H1 (cell line): ENCODE data around the gene SHISAL1.

ENCODE experiments used
- HDAC6 ChIP-seq: IDR thresholded peaks from one replicate; pipeline ENCODE4 v1.7.1; 2012; ENCODE audit warnings: low read depth, mild to moderate bottlenecking, inconsistent platforms, low read length, moderate library complexity
- KDM5A ChIP-seq: fragments of 200-600 bp; IDR thresholded peaks from 2 replicates; pipeline ENCODE4 v1.7.1; 2012; ENCODE audit warnings: mild to moderate bottlenecking, low read length, inconsistent platforms, mixed read lengths
- POLR2A ChIP-seq, 2 experiments: IDR thresholded peaks; 1 replicate in 1 of 2; 2 replicates in 1 of 2; pipeline ENCODE4 v1.6.1; 2011; ENCODE audit warnings: low read depth in 2 of 2, low read length in 2 of 2, mild to moderate bottlenecking in 2 of 2; ENCODE audit errors: control extremely low read depth in 1 of 2
- SRF ChIP-seq: IDR thresholded peaks from 2 replicates; pipeline ENCODE4 v1.6.1; 2011; ENCODE audit warnings: mild to moderate bottlenecking, low read depth, low read length, moderate library complexity
- ZNF274 ChIP-seq: IDR thresholded peaks from 2 replicates; pipeline ENCODE4 v1.7.0; 2012; ENCODE audit warnings: low read length, borderline replicate concordance; ENCODE audit errors: extremely low read depth
- TF ChIP-seq, protein P1 (sequence below), 3 experiments: IDR thresholded peaks; 1 replicate in 2 of 3; 2 replicates in 1 of 3; pipeline versions ENCODE4 v1.5.1 to v1.6.1; 2011; ENCODE audit warnings: low read length in 3 of 3, mild to moderate bottlenecking in 3 of 3, inconsistent platforms in 2 of 3, low read depth in 1 of 3, moderate library complexity in 1 of 3; ENCODE audit not compliant: insufficient read depth in 1 of 3; ENCODE audit errors: control extremely low read depth in 1 of 3

DNA sequence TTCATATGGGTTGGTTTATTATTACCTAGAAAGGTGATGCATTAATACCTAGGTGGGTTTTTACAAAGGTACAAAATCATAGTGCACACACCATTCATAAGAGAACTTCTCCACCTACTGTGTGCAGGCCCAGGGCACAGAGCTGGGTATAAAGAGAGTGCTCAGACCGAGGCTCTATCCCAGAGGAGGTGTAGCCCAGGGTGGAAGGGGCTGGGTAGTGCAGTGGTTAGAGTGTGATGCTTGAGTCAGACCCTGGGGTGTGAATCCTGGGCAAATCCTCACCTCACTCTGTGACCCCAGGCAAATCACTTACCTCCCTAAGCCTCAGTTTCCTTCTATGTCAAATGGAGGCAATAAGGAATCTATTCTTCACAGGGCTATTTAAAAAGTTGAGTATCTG is 99.8 kb downstream of the SHISAL1 start:
- TF ChIP-seq HDAC6 (no peak), ZNF274 (no peak), KDM5A (no peak), POLR2A (IDR thresholded peaks at IDR 0.05; ENCODE audit: control extremely low read depth in 1 of 2, low read depth in 2 of 2, low read length in 2 of 2) (no peak), SRF (no peak)
- TF ChIP-seq, protein P1, sequence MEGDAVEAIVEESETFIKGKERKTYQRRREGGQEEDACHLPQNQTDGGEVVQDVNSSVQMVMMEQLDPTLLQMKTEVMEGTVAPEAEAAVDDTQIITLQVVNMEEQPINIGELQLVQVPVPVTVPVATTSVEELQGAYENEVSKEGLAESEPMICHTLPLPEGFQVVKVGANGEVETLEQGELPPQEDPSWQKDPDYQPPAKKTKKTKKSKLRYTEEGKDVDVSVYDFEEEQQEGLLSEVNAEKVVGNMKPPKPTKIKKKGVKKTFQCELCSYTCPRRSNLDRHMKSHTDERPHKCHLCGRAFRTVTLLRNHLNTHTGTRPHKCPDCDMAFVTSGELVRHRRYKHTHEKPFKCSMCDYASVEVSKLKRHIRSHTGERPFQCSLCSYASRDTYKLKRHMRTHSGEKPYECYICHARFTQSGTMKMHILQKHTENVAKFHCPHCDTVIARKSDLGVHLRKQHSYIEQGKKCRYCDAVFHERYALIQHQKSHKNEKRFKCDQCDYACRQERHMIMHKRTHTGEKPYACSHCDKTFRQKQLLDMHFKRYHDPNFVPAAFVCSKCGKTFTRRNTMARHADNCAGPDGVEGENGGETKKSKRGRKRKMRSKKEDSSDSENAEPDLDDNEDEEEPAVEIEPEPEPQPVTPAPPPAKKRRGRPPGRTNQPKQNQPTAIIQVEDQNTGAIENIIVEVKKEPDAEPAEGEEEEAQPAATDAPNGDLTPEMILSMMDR (IDR thresholded peaks at IDR 0.05; ENCODE audit: control extremely low read depth in 1 of 3, insufficient read depth in 1 of 3, low read depth in 1 of 3, low read length in 3 of 3): no peak
